ENCODE measurements around the gene CBLN3.
A peak's percentile ranks its signal among the peaks of the same experiment; 100 is the strongest.
"Not testable (repeated sequence)": the region's sequence is repeated elsewhere in the genome, so short reads cannot be mapped to it uniquely, and the experiment has no call there.

Gene CBLN3

DNA sequence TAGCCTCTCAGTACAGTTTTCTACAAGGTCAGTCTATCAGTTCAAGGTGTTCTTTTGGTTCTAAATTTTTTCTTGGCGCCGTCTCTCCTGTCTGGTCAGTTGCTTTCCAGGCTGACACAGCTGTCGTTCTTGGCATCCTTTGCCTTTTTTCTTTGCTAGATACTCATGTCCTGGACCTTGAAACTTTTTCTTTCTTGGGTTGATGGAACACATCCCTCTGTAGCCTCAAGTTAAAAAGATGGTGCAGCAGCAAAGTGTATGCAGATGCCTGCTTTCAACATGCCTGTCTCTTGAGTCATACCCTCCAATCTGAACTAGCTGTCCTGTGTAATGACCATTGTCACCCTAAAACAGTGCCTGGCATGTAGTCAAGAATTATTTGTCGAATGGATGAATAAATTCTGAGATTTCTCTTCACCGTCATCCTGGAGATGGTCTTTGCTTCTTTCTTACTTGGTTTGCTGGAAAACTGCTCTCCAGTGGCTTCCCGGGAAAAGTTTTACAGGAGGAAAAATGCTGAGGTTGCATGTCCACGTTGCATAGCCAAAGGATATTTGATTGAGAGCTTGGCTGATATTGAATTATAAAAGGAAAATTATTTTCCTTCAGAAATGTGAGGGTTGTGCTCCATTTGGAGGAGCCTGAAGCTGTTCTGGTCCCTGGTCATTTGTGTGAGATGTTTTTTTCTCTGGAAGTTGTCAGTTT lies 26.0 kb downstream of the CBLN3 start:
- DNase-seq (ENCODE audit: low spot score), result no peak

DNA sequence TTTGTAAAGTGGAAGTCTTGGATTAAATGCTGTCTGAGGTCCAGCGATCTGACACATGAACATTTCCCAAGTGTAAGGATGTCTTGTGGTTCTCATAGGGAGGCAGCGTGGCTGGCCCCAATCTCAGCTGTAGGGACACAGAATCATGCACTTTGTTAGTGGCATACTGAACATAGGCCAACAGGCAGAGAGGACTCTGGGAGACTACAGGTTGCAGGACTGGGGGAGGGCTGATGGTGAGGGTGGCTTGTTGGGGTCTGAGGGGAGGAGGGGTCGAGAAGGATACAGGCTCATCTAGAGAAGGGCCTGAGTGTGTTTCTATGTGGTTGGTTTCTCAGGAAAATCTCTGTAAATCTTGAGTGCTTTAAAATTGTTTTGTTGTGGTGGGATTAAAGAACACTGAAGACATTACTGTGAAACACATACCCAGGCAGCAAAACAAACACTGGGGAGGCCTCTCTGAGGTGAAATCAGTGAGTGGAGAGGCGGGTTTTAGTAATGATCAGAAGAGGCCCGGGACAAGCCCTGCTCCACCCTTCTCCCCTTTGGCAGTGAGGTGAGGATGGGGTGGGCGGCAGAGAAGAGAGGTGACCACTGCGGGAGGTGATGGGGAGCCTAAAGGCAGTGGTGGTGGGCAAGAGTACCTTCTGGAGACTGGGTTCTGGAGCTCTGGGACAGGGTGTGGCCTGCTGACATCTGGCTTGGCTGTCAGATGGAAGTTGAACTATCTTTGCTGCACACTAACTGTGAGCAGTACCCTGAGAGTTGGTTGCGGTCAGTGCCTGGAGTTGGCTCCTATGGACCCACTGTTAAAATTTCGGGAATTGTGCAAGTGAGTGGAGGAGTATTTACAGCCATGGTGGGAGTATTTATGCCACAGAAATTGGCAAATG lies 27.4 kb downstream of the CBLN3 start:
- DNase-seq (ENCODE audit: low spot score), result no peak

DNA sequence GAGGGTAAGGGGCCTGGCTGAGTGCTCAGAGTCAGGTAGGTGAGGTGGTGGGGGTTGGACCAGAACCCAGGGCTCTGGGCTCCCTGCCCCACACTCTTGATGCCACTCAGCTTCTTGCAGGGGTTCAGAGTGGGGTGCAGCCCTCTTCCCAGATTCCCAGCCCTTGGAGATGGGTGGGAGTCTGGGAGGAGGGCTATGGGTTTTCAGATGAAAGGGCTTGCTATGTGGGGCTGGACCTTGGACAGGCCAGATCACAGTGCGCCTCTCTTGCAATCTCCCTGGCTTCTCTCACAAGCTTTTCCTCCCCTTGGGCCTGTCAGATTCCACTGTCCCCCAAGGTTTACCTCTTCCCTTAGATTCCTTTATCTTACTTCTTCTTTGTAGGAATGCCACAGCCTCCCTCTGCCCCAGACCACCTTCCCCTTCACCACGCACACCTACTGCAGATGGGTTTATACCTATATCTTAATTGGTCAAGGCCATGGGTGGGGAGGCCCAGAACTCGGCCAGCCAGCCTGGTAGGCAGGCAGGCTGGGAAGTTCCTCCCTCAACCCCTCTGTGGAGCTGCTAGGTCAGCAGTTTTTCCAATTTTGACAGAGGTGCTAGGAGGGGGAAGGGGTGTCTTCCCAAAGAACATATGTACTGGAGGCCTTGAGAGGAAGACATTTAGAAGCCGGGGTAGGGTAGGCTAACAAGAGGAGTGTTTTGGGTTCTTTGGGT lies 29.3 kb downstream of the CBLN3 start:
- DNase-seq (ENCODE audit: low spot score), result no peak

DNA sequence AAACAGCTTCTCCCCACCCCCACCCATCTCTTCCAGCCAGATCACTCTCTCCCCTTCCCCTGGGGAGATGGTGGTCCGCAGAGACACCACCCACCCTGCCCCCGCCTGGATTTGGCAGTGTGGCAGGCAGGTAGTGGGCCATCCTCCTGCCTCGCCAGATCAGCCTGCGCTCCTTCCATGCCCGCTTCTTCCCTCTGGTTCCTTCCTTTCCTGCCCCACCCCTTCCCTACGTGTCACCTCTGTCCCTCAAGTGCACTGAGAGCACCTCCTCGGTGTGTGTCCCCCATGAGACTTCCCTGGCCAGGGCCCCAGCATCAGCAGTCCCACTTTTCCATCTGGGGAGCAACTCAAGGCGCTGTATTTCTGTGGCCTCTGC lies 30.0 kb downstream of the CBLN3 start:
- DNase-seq (ENCODE audit: low spot score), result no peak

DNA sequence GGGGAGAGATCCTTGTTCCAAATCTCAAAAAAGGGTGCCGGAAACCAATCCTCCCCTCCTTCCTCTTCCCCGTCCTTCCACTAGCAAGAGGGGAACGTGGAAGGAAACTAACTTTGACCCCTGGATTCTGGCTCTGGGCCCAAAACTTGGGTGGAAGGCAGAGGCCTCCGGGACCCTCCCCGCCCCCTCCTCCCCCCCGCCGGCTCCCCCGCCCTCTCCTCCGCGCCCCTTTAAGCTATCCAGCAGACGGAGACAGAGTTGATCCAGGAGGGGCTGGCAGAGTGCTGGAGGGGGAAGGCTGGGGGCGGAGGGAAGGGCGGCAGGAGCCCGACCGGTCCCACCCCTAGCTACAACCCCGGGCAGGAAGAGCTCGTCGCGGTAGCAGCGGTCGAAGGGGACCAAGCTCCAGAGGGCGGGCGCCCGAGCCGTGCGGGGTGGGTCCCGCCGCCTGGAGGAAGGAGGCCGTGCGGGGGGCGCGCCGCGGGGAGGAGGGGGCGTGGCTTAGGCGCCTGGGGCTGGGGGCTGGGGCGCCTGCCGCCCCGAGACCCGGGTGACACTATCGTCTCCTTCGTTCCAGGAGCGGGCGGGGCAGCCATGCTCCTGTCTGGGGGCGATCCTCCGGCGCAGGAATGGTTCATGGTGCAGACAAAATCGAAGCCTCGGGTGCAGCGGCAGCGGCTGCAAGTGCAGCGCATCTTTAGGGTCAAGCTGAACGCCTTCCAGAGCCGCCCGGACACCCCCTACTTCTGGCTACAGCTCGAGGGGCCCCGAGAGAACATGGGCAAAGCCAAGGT lies 30.6 kb downstream of the CBLN3 start, which contains the start of gene NYNRIN:
Gene NYNRIN (plus strand): TSS at position 351 of the 794 bp plus-strand sequence. CDS start 244 bp downstream, at position 595.
- DNase-seq (ENCODE audit: low spot score), result peak; percentile 87

DNA sequence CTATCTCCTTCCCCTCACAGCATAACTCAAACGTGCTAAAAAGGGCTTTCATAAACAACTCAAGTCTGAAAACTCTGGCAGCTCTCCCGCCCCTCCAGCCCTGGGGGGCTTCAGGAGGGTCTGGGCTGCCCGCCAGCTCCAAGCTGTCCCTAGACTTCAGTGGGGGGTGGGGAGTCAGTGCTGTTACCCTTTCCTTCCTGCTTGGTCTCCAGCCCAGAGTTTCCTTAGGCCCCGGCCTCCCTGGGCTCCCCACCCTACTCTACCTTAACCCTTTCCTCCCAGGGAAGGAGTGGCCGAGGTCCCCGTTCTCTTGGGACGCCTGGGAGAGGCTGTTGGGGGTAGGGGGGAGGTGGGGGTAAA lies 31.2 kb downstream of the CBLN3 start:
- peak; percentile 78 for DNase-seq (ENCODE audit: low spot score)

DNA sequence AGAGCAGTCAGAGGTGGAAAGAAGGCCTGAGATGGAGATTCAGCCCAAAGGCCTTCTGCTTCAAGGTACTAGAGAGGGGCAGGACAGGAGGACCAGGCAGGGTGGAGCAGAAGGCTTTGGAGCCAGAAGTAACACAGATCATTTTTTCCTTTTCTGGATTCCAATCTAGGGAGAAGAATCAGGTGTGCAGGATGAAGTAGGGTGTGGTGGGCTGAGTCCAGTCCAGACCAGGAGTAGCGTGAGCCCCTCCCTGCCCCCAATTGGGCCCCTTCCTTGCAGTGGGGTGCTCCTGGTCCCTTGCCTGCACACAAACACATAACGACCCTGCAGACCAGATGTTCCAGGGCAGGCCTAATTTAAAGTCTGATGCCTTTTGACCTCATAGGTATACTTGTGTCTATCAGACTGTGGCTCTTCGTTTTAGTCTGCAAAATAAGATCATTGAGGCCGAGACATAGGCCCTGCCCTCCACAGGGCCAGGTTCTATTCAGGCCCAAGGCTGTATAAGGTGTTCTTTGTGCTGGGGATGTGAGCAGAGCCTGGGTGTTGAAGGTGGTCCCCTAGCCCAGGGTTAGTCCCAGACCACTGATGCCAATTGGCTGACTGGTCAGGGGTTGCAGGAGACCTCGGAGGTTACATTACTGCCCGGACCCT lies 31.7 kb downstream of the CBLN3 start:
- no peak for DNase-seq (ENCODE audit: low spot score)

DNA sequence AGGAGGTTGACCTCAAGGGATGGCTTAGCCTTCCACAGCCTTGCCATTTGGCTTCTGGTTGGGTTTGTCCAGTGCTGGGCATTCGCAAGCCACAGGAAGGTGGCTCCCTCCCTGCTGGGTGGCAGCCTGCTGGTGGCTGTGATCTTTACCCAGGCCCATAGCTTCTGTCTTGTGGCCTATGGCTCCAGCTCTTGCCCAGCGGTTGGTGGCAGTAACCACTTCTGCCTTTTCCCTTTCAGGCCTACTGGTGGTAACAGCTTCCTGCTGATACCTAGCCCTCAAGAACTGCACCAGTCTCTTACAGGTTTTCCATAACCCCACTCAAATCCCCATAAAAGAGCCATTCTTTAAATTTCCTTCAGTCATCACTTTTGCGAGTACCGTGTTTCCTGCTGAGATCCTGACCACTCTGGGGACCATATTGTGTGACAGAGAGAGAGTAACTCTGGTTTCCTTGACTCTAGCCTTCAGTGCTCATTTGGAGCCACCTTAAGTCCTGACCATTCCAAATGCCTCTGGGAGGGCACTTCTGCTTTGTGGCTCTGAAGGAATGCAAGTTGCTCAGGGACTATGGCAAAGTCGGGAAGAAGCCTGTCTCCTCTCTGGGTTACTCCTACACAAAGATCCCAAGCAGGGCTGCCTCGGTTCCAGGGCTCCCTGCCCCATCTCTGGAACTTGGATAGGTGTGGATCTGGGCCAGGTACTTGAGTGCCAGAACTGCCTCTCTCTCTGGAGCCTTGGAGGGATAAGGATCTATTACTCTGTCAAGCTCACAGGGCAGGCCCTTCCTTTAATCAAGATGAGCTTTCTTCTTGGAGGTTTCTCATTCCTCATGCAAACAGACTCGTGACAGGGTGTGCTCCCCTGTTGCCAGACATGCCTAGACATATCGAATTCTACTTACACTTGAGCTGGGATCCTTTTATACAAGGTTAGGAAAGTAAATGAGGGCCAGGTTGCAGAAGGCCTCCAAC lies 33.6 kb downstream of the CBLN3 start:
- DNase-seq (ENCODE audit: low spot score), result no peak

DNA sequence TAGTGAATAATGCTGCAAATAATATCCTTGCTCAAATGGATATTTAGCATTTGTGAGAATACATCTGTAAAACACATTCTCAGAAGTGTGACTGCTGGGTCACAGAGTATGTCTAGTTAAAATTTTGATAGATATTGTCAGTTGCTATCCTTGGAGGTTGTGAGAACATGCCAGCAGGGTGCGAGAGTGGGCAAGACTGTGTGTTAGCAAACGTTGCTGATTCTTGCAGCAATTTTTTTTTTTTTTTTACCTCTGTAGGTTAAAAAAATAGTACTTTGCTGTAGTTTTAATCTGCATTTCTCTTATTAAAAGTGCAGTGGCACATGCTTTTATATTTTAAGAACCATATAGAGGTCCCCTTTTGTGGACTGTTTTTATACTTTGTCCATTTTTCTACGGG lies 35.2 kb downstream of the CBLN3 start:
- DNase-seq (ENCODE audit: low spot score), result no peak

DNA sequence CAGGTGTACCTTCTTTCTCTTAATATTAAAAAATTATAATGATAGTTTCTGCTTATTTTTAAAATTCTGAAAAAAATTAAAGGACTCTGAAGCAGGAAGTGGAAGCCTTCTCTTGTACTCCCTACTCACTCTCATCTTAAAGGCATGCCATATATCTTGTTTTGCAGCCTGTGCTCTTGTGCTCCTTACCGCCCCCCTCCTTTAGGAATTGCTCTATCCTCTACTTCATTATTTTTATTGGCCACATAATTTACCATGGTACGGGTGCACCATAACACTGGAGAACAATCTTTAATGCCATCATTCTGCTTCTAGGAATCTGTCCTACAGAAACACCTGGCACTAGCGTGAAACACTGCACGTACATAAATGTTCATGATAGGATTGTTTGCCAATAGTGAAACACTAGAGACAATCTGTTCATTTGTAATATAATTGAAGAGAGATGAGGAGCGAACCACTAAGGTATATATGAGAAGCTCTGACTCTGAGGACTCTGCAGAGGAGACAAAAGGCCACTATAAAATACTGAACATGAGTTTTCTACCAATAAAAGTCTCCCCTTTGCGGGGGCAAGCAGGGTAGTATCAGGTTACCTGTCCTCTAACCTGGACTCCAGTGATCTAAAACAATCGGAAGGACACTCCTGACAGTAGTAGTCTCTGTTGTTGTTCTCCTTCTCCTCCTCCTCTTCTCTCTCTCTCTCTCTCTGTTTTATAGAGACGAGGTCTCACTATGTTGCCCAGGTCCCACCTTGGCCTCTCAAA lies 37.0 kb downstream of the CBLN3 start:
- DNase-seq (ENCODE audit: low spot score), result no peak

DNA sequence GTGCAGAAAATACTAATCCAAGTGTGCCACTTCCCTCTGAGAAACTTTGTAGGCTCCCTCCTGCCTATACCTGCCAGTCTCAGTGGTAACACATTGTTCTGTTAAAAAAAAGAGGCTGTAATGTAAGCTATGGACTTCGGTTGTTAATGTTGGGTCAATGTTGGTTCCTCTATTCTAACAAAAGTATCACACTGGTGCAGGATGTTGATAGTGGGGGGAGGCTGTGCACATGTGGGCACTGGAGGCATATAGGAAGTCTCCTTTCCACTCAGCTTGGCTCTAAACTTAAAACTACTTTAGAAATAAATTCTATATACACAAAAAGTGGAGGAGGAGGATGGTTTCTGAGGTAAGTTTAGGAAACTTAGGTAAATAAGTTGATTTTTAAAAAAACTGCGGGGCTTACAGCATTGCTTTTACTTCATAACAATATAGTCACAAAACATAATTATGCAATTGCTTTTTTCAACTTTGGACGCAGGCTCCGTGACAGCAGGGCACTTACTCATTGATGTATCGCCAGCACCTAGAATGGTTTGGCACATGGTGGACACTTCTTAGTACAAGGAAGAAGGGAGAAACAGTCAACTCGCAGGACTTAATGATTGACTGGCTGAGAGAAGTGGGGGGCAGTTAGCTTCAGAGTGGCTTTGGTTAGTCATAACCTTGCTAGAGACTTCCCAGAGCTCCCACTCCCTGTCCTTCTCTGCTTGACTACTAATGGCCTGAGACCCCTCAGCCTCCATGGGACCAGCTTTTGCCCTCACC lies 38.6 kb downstream of the CBLN3 start:
- no peak for DNase-seq (ENCODE audit: low spot score)

DNA sequence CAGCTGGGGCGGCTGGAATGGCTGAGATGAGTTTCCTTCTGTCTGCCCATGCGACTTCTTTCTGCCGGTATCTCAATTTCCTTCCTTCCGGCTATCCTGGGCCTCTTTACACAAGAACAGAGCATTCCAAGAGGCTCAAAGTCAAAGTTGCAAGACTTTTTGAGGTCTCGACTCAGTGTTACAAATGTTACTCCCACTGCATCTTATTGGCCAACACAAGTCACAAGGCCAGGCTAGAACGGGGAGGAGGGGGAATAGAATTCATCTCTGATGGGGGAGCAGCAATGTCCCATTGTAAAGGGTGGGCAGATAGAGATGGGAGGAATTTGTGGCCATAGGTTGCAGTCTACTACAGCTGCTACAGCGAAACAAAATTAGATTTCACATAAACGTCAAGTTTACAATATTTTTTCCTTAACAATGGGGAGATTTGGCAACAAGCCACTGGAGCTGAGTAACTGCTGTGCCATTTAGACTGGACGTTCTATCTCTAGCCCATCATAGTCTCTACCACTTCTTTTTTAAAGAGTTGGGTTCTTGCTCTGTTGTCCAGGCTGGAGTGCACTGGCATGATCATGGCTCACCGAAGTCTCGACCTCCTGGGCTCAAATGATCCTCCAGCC lies 40.1 kb downstream of the CBLN3 start:
- no peak for DNase-seq (ENCODE audit: low spot score)

DNA sequence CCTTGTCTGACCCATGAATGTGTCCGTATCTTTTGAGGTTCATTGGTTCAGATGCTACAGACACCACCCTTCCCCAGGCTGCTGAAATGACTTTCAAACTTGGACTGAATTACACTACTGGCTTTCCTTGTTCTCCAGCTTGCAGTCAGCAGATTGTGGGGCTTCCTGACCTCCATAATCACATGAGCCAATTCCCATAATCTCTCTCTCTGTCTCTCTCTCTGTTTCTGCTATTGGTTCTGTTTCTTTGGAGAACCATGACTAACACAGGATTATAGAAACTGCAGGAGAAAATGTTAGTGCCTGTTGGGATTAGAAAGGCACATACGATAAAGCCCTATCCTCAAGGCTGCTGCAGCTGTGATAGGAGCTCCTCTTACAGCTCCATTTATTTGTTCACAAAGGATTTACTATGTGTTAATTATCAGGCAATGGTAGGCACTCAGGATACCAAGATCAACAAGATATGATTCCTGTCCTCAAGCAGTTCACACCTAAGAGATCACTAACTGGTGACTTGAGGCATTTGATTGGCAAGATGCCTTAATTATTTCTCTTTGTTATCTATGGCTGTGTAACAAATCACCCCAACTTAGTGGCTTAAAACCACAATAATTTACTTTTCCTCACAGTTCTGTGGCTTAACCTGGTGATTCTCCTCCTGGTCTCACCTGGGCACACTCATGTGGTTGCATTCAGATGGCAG lies 40.8 kb downstream of the CBLN3 start:
- no peak for DNase-seq (ENCODE audit: low spot score)

DNA sequence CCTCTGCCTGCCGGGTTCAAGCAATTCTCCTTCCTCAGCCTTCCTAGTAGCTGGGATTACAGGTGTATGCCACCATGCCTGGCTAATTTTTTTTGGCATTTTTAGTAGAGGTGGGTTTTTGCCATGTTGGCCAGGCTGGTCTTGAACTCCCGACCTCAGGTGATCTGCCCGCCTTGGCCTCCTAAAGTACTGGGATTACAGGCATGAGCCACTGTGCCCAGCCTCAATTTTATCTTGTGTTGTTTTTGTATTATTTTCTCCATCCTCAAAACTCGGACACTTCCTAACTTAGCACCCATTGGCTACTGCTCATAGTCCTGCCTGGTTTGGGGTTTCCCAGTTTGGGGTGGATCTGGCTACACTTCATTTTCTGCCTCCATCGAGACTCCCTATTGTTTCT lies 41.9 kb downstream of the CBLN3 start:
- not testable (repeated sequence) for DNase-seq (ENCODE audit: low spot score)

DNA sequence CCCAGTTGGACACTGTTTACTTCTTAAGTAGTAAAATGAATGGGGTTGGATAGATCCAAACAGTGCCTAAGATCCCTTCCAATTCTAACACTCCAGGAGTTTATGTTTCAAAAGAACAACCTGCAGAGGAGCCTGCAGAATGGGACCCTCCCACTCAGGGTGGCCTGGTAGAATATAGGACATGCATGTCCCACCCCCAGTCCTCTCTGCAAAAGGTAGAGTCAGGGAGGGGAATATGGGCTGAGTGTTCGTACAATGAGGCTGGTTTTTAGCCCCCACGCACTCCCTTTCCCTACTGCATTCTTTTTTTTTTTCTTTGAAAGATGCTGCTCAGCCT lies 42.5 kb downstream of the CBLN3 start:
- DNase-seq (ENCODE audit: low spot score), result no peak

DNA sequence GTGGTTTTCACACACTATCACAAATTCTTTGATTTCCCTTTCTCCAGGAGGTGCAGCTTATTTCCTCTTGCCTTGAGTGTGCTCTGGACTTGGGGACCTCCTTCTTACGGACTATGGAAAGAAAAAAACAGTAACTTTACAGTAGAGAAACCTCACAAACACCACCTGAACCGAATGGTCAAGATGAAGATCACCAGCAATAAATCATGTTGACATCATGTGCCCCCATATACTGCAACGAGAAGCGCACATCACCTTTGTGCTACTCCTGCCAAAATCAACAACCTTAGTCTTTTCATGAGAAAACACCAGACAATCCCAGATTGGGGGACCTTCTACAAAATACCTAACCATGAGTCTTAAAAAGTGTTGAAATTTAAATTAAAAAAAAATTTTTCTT lies 43.9 kb downstream of the CBLN3 start:
- DNase-seq (ENCODE audit: low spot score), result no peak

DNA sequence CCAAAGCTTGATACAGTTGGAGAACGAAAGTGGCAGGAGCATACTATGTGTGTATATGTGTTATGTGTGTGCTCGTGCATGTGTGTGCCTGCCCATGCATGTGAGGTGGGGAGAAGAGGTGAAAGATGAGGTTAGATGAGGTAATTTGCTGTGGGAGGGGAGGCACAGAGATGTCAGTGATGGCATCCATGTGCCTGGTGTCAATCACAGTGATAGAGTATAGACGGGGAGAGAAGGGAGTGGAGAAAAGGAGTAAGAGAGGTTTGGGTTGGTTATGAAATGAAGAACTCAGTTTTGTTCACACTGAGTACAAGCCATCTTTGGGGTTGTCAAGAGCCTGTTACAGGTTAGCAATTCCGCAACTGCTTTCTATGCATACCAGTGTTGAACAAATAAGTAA lies 45.3 kb downstream of the CBLN3 start:
- DNase-seq (ENCODE audit: low spot score), result no peak

DNA sequence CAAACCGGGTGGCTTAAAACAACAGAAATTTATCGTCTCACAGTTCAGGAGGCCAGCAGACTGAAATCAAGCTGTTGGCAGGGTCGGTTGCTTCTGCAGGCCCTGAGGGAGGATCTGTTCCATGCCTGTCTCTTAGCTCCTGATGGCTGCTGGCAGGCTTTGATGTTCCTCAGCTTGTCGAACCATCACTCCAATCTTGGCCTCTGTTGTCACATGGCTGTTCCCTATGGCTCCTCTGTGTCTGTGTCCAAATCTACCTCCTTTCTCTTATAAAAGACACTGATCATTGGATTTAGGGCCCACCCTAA lies 47.5 kb downstream of the CBLN3 start:
- no peak for DNase-seq (ENCODE audit: low spot score)

Measured in left forelimb (tissue), 1 donor.